IMR-90 (cell line): ENCODE data around the gene FKBP14. TPM values are rescaled to one million over a fixed set of nuclear protein-coding genes. Genes with fewer than 3 reads are reported as not detected.
A peak's percentile ranks its signal among the peaks of the same experiment; 100 is the strongest.

Experiments used
- ATAC-seq: fragments of 200-7000 bp; cut with Tn5 transposase; 2 replicates; pipeline ENCODE4 v1.9.1; 2020; ENCODE audit warnings: low read depth, mild to moderate bottlenecking, moderate library complexity
- BruUV-seq: library from RNA; stranded (reverse); fragments of 400-500 nt; replicated peaks from 2 replicates; lab custom pipeline; 2021; lab: Mats Ljungman, UMichigan
- CTCF ChIA-PET: fragments of 300-600 bp; formaldehyde crosslinking; extraction: SDS; loops from one replicate; lab custom pipeline; 2021; ENCODE audit warnings: antibody characterized with exemption; lab: Yijun Ruan, JAX
- POLR2A ChIA-PET: fragments of 300-600 bp; sonication (Branson Sonifier 250); formaldehyde crosslinking; loops from one replicate; lab custom pipeline; 2022; ENCODE audit warnings: antibody characterized with exemption; ENCODE audit not compliant: unreplicated experiment; lab: Charles Lee
- DNase-seq: peaks from one replicate; pipeline ENCODE4 v3.0.0; 2013
- H2AFZ ChIP-seq: replicated peaks from 2 replicates; pipeline ENCODE3; 2013; ENCODE audit warnings: low read length, mild to moderate bottlenecking; ENCODE audit not compliant: poor library complexity
- H2AK5ac ChIP-seq: 2 replicates; pipeline ENCODE4 v1.6.1; 2013; ENCODE audit warnings: low read depth, low read length, inconsistent platforms
- H2AK9ac ChIP-seq: replicated peaks from 2 replicates; pipeline ENCODE3; 2013; ENCODE audit warnings: mild to moderate bottlenecking, low read depth, low read length, moderate library complexity; ENCODE audit not compliant: poor library complexity
- H2BK120ac ChIP-seq: 2 replicates; pipeline ENCODE4 v1.6.1; 2013; ENCODE audit warnings: low read depth, low read length, inconsistent platforms
- H2BK15ac ChIP-seq: 3 replicates; pipeline ENCODE4 v1.6.1; 2013; ENCODE audit warnings: low read depth, low read length, inconsistent platforms
- H2BK20ac ChIP-seq: 2 replicates; pipeline ENCODE4 v1.6.1; 2013; ENCODE audit warnings: low read depth, mild to moderate bottlenecking, inconsistent platforms, low read length, moderate library complexity
- H2BK5ac ChIP-seq: 2 replicates; pipeline ENCODE4 v1.6.1; 2013; ENCODE audit warnings: mild to moderate bottlenecking, low read depth, low read length, inconsistent platforms; ENCODE audit not compliant: poor library complexity, severe bottlenecking
- H3K14ac ChIP-seq: replicated peaks from 2 replicates; pipeline ENCODE4 v1.6.1; 2013; ENCODE audit warnings: low read depth, low read length, inconsistent platforms
- H3K18ac ChIP-seq: 2 replicates; pipeline ENCODE4 v1.6.1; 2013; ENCODE audit warnings: low read depth, low read length, control low read depth
- H3K23ac ChIP-seq: 2 replicates; pipeline ENCODE4 v1.6.1; 2013; ENCODE audit warnings: low read depth, low read length, inconsistent platforms
- H3K27ac ChIP-seq: 2 replicates; pipeline ENCODE4 v1.5.1; 2013; ENCODE audit warnings: mild to moderate bottlenecking, control low read depth, low read length; ENCODE audit not compliant: insufficient read depth
- H3K27me3 ChIP-seq: 2 replicates; pipeline ENCODE4 v1.6.1; 2013; ENCODE audit warnings: low read length; ENCODE audit not compliant: control insufficient read depth, insufficient read depth
- H3K36me3 ChIP-seq: 2 replicates; pipeline ENCODE4 v1.6.1; 2013; ENCODE audit warnings: low read length, mixed read lengths; ENCODE audit not compliant: control insufficient read depth, insufficient read depth
- H3K4ac ChIP-seq: 2 replicates; pipeline ENCODE4 v1.6.1; 2013; ENCODE audit warnings: low read depth, low read length, inconsistent platforms
- H3K4me1 ChIP-seq: 2 replicates; pipeline ENCODE4 v1.6.1; 2013; ENCODE audit warnings: low read length, mixed read lengths; ENCODE audit not compliant: control insufficient read depth, insufficient read depth
- H3K4me2 ChIP-seq: 2 replicates; pipeline ENCODE4 v1.6.1; 2013; ENCODE audit warnings: low read depth, mild to moderate bottlenecking, control low read depth, low read length, moderate library complexity
- H3K4me3 ChIP-seq: 2 replicates; pipeline ENCODE4 v1.5.1; 2013; ENCODE audit warnings: low read depth, mild to moderate bottlenecking, control low read depth, low read length, moderate library complexity; ENCODE audit not compliant: insufficient read depth
- H3K56ac ChIP-seq: 2 replicates; pipeline ENCODE4 v1.6.1; 2013; ENCODE audit warnings: low read length, inconsistent platforms; ENCODE audit not compliant: insufficient read depth; ENCODE audit errors: extremely low read depth
- H3K79me1 ChIP-seq, 2 experiments: 2 replicates each; pipeline ENCODE4 v1.6.1; 2013; ENCODE audit warnings: low read length in 2 of 2, inconsistent platforms in 1 of 2, low read depth in 1 of 2
- H3K9ac ChIP-seq: 2 replicates; pipeline ENCODE4 v1.6.1; 2013; ENCODE audit warnings: low read depth, low read length, control low read depth
- H3K9me1 ChIP-seq: 2 replicates; pipeline ENCODE4 v1.6.1; 2013; ENCODE audit warnings: low read length, inconsistent platforms; ENCODE audit not compliant: insufficient read depth
- H3K9me3 ChIP-seq: 2 replicates; pipeline ENCODE4 v1.6.1; 2013; ENCODE audit warnings: low read length; ENCODE audit not compliant: control insufficient read depth, insufficient read depth
- H4K20me1 ChIP-seq: 2 replicates; pipeline ENCODE4 v1.6.1; 2013; ENCODE audit warnings: low read length, inconsistent platforms; ENCODE audit not compliant: insufficient read depth
- H4K5ac ChIP-seq: 2 replicates; pipeline ENCODE4 v1.6.1; 2013; ENCODE audit warnings: mild to moderate bottlenecking, low read depth, low read length, control low read depth
- H4K8ac ChIP-seq, 2 experiments: 2 replicates each; pipeline ENCODE4 v1.6.1; 2013; ENCODE audit warnings: low read depth in 2 of 2, low read length in 2 of 2, control low read depth in 1 of 2, inconsistent platforms in 1 of 2
- H4K91ac ChIP-seq: 2 replicates; pipeline ENCODE4 v1.6.1; 2013; ENCODE audit warnings: low read depth, low read length, inconsistent platforms; ENCODE audit not compliant: insufficient read depth
- BHLHE40 ChIP-seq: fragments of 150-350 bp; IDR thresholded peaks from 2 replicates; pipeline ENCODE4 v1.6.1; 2016; ENCODE audit warnings: mild to moderate bottlenecking, low read depth, low read length
- CTCF ChIP-seq: conservative IDR thresholded peaks from 2 replicates; pipeline ENCODE4 v1.5.1; 2012; ENCODE audit warnings: mild to moderate bottlenecking, low read depth, low read length, improper control_type of control experiment
- ELK1 ChIP-seq: fragments of 150-350 bp; IDR thresholded peaks from 2 replicates; pipeline ENCODE4 v1.6.1; 2016; ENCODE audit warnings: low read depth, mild to moderate bottlenecking, low read length, moderate library complexity, borderline replicate concordance
- MAFK ChIP-seq: IDR thresholded peaks from 2 replicates; pipeline ENCODE4 v1.6.1; 2012; ENCODE audit warnings: low read depth, low read length, improper control_type of control experiment
- RAD21 ChIP-seq: IDR thresholded peaks from 2 replicates; pipeline ENCODE4 v1.6.1; 2012; ENCODE audit warnings: low read length, improper control_type of control experiment
- SMC3 ChIP-seq: fragments of 150-350 bp; IDR thresholded peaks from 2 replicates; pipeline ENCODE4 v1.6.1; 2016; ENCODE audit warnings: low read depth, mild to moderate bottlenecking, antibody characterized with exemption, low read length, moderate library complexity
- WGBS, 2 experiments: methylation state at CpG; one replicate each; pipeline versions ENCODE4 v1.1.5 to v1.1.7; 2013; ENCODE audit warnings: missing lambda C conversion rate in 2 of 2; ENCODE audit not compliant: insufficient read length in 1 of 2; ENCODE audit errors: extremely low coverage in 2 of 2; 5-methylcytosine and 5-hydroxymethylcytosine counted together
- dilution Hi-C: fragments of 300-500 bp; cut with HindIII; formaldehyde crosslinking; loops from one replicate; pipeline ENCODE4 v1.14.3; 2018; ENCODE audit warnings: low sequenced_read_pairs; ENCODE audit not compliant: unreplicated experiment
- in situ Hi-C: fragments of 300-500 bp; cut with MboI; formaldehyde crosslinking; loops from 3 replicates; pipeline ENCODE4 v1.14.3; 2019; ENCODE audit warnings: low sequenced_read_pairs, inconsistent platforms, mixed read lengths
- intact Hi-C: fragments of 100-400 bp; cut with micrococcal nuclease; formaldehyde crosslinking; loops from 2 replicates; pipeline ENCODE4 v1.10.0; 2022
- polyA plus RNA-seq, 3 experiments: library from polyadenylated mRNA; depleted of rRNA; stranded (reverse); fragments of >200 nt; gene quantifications; 2 replicates each; pipeline ENCODE4 v1.2.3, GENCODE V29; 2012; ENCODE audit warnings: low replicate concordance in 1 of 3
- total RNA-seq: library from RNA; depleted of rRNA; stranded (reverse); fragments of >200 nt; gene quantifications from 2 replicates; pipeline ENCODE4 v1.2.3, GENCODE V29; 2012

The FKBP14 gene
- total and polyA plus RNA-seq, 2 of the 4 experiments (the other 2 are of a cell fraction): 26.3 to 27.1 TPM

- no peak overlapping the region for H2BK15ac ChIP-seq
- H3K4me2 ChIP-seq: no peak overlapping the region
- H2AFZ ChIP-seq: no peak overlapping the region
- no peak overlapping the region for H2BK120ac ChIP-seq
- no peaks in the 10 kb centered on the region for H3K9me1 ChIP-seq
- no peak overlapping the region for H3K23ac ChIP-seq
- H3K27me3 ChIP-seq: no peaks in the 10 kb centered on the region
- no peak overlapping the region for H4K91ac ChIP-seq
- no peaks in the 10 kb centered on the region; the same call in 1 of the 2 replicates for H4K20me1 ChIP-seq
- CTCF ChIA-PET: interaction anchor here (0.6 to 1.4 kb wide), 3 partner anchors 9 to 153 kb away, joined by 3 to 7 read pairs (median 4); no protein-coding TSS in a partner anchor
- H3K4me3 ChIP-seq: no peak overlapping the region
- ATAC-seq: 0 out of 2 replicates have a peak, but pooled peaks have one; percentile 21
- no CpG with 5 or more reads among the region's 1 CpG for WGBS, 2 experiments
- BruUV-seq: no TSS peak
- TF ChIP-seq SMC3 (peak; percentile 40; the same call in 1 of the 2 replicates), ELK1 (no peak), BHLHE40 (no peak), MAFK (no peak), RAD21 (peak; percentile 56), CTCF (peak; percentile 55)
- no peak overlapping the region for H3K14ac ChIP-seq
- no peak overlapping the region for H3K18ac ChIP-seq
- intact Hi-C loops (loop anchor here (1.0 kb wide), 1 partner anchor 196 kb away; no protein-coding TSS in a partner anchor), dilution Hi-C loops (no loop called here), in situ Hi-C loops (loop anchor here (10.0 to 25.0 kb wide), 2 partner anchors 200 to 337 kb away; no protein-coding TSS in a partner anchor)
- H2AK9ac ChIP-seq: no peak overlapping the region
- H2AK5ac ChIP-seq: no peak overlapping the region
- peak; percentile 60 for DNase-seq
- POLR2A ChIA-PET: no interaction called here
- peaks cover 10% of the 10 kb centered on the region for H3K36me3 ChIP-seq
- no peak overlapping the region for H3K9ac ChIP-seq
- H3K4me1 ChIP-seq: no peaks in the 10 kb centered on the region
- H3K56ac ChIP-seq: no peak overlapping the region
- H2BK5ac ChIP-seq: no peak overlapping the region
- H4K5ac ChIP-seq: no peak overlapping the region
- H2BK20ac ChIP-seq: no peak overlapping the region
- H4K8ac ChIP-seq: no peak overlapping the region
- H3K9me3 ChIP-seq: no peaks in the 10 kb centered on the region
- no peaks in the 10 kb centered on the region; a peak in 1 of 4 replicates for H3K79me1 ChIP-seq
- H3K27ac ChIP-seq: no peak overlapping the region
- no peak overlapping the region for H3K4ac ChIP-seq
Observed at GRCh38 chr7:30074422-30075030, 48.0 kb upstream of the FKBP14 start.
